ENCODE data around the gene CHTOP.

DNA sequence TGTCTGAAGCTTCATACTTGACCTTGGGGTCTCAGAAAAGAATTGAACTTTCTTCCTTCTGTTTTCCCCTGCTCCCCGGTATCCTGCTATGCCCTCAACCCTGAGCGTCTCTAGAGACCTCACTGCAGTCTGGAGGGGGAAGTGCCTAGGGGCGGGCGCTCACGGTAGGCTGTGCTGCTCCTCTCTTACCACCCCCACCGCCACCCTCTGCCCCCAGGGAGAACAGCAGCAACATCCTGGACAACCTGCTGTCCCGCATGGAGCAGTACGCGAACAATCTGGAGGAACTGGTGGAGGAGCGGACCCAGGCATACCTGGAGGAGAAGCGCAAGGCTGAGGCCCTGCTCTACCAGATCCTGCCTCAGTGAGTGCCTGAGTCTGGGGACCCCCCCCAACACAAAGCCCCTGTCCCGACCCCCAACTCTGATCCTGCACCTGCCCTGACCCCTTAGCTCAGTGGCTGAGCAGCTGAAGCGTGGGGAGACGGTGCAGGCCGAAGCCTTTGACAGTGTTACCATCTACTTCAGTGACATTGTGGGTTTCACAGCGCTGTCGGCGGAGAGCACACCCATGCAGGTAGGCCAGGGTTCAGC lies 55.0 kb downstream of the CHTOP start:
- TF ChIP-seq GATA2 (IDR thresholded peaks at IDR 0.05; ENCODE audit: low read depth, low read length) (no peak), GATA3 (IDR thresholded peaks at IDR 0.05; ENCODE audit: low read depth, low read length) (no peak)
